Measurements from ENCODE around the gene FMN1. TPM values are rescaled to one million over a fixed set of nuclear protein-coding genes. Genes with fewer than 3 reads are reported as not detected.

FMN1 gene
- total RNA-seq, 2 donors from 2014 or later: 0.60 to 1.1 TPM

- Mint-ChIP-seq H3K27me3 (ENCODE audit: insufficient read depth) (no peaks in the 10 kb centered on the region), H3K4me1 (peaks cover 34% of the 10 kb centered on the region), H3K9me3 (no peaks in the 10 kb centered on the region), H3K36me3 (ENCODE audit: low read depth) (no peaks in the 10 kb centered on the region), H3K27ac (no peak overlapping the region), H3K4me3 (no peak overlapping the region)
- TF ChIP-seq CTCF (conservative IDR thresholded peaks at IDR 0.05): no peak
- Histone ChIP-seq H3K4me1 (ENCODE audit: control insufficient read depth, insufficient read depth, low read length) (peaks cover 5% of the 10 kb centered on the region), H3K27me3 (ENCODE audit: control insufficient read depth, insufficient read depth, low read length, poor library complexity, severe bottlenecking) (no peaks in the 10 kb centered on the region), H3K36me3 (ENCODE audit: control insufficient read depth, insufficient read depth, low read length) (no peaks in the 10 kb centered on the region), H3K4me3 (ENCODE audit: low read length) (no peak overlapping the region), H3K27ac (ENCODE audit: low read depth, low read length) (no peak overlapping the region), H3K9ac (ENCODE audit: extremely low read depth, low read length, poor library complexity, severe bottlenecking) (no peak overlapping the region), H3K9me3 (ENCODE audit: control insufficient read depth, low read length) (no peaks in the 10 kb centered on the region)
- 92 to 100% methylated on average over 2 to 3 of the region's 3 CpGs for WGBS, 2 experiments (ENCODE audit: insufficient coverage in 1 of 2, insufficient read length in 1 of 2)
- DNase-seq: no peak
Measured at GRCh38 chr15:32910839-32911238, 283.7 kb downstream of the FMN1 start.

GRCh38 chr15:32909431-32909830 is 285.1 kb downstream of the FMN1 start:
- TF ChIP-seq CTCF (conservative IDR thresholded peaks at IDR 0.05): no peak
- Mint-ChIP-seq H3K4me1 (peaks cover 37% of the 10 kb centered on the region), H3K27ac (no peak overlapping the region), H3K36me3 (ENCODE audit: low read depth) (no peaks in the 10 kb centered on the region), H3K27me3 (ENCODE audit: insufficient read depth) (no peaks in the 10 kb centered on the region), H3K9me3 (no peaks in the 10 kb centered on the region), H3K4me3 (no peak overlapping the region)
- no peaks in the 10 kb centered on the region for H3K36me3 ChIP-seq (ENCODE audit: control insufficient read depth, insufficient read depth, low read length)
- H3K9me3 ChIP-seq (ENCODE audit: control insufficient read depth, low read length): no peaks in the 10 kb centered on the region
- DNase-seq: no peak
- WGBS, 2 experiments (ENCODE audit: insufficient coverage in 1 of 2, insufficient read length in 1 of 2): 92 to 100% methylated on average over 2 of the region's 2 CpGs
- H3K27me3 ChIP-seq (ENCODE audit: control insufficient read depth, insufficient read depth, low read length, poor library complexity, severe bottlenecking): no peaks in the 10 kb centered on the region
- no peak overlapping the region for H3K27ac ChIP-seq (ENCODE audit: low read depth, low read length)
- H3K9ac ChIP-seq (ENCODE audit: extremely low read depth, low read length, poor library complexity, severe bottlenecking): no peak overlapping the region
- H3K4me1 ChIP-seq (ENCODE audit: control insufficient read depth, insufficient read depth, low read length): peaks cover 5% of the 10 kb centered on the region
- no peak overlapping the region for H3K4me3 ChIP-seq (ENCODE audit: low read length)

GRCh38 chr15:32908872-32909271 is 285.6 kb downstream of the FMN1 start:
- peaks cover 9% of the 10 kb centered on the region for H3K4me1 ChIP-seq (ENCODE audit: control insufficient read depth, insufficient read depth, low read length)
- Mint-ChIP-seq H3K36me3 (ENCODE audit: low read depth) (no peaks in the 10 kb centered on the region), H3K4me1 (peaks cover 42% of the 10 kb centered on the region), H3K27ac (no peak overlapping the region), H3K4me3 (no peak overlapping the region), H3K27me3 (ENCODE audit: insufficient read depth) (no peaks in the 10 kb centered on the region), H3K9me3 (no peaks in the 10 kb centered on the region)
- no peak overlapping the region for H3K4me3 ChIP-seq (ENCODE audit: low read length)
- H3K27me3 ChIP-seq (ENCODE audit: control insufficient read depth, insufficient read depth, low read length, poor library complexity, severe bottlenecking): no peaks in the 10 kb centered on the region
- H3K36me3 ChIP-seq (ENCODE audit: control insufficient read depth, insufficient read depth, low read length): no peaks in the 10 kb centered on the region
- DNase-seq: no peak
- 90 to 100% methylated on average over 4 of the region's 4 CpGs for WGBS, 2 experiments (ENCODE audit: insufficient coverage in 1 of 2, insufficient read length in 1 of 2)
- H3K9ac ChIP-seq (ENCODE audit: extremely low read depth, low read length, poor library complexity, severe bottlenecking): no peak overlapping the region
- no peak overlapping the region for H3K27ac ChIP-seq (ENCODE audit: low read depth, low read length)
- no peaks in the 10 kb centered on the region for H3K9me3 ChIP-seq (ENCODE audit: control insufficient read depth, low read length)
- no peak for TF ChIP-seq CTCF (conservative IDR thresholded peaks at IDR 0.05)

All from endodermal cell (in vitro differentiated cells).